Measurements from ENCODE around the gene ARL4C.

Gene ARL4C

DNA sequence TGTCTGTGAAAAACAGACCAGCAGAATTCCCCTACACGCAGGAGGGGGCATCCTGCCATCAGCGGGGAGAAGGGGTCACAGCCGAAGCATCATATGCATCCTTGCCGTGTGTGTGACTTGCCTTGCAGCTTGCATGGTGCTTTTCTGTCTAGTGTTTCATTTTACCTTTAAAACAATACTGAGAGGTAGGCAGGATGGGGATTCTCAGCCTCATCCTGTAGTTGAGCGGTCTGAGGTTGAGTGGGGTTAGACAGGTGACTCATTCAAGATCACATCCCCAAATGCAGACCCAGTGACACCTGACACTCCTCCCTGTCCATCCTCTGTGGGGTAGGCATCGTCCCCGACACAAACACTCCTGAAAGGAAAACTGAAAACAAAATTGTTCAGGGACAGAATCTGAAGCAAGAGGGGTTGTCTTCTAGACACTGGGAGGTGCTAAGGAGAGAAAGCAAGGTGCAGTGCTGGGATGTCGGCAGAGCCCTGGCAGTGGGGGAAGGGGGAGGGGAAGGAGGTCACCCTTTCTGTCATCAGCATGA is 7.9 kb downstream of the ARL4C start:
- no peak for DNase-seq (ENCODE audit: low read depth)
- H3K4me3 ChIP-seq (ENCODE audit: low read depth, low read length): no peak overlapping the region
- in situ Hi-C loops (cut with HindIII; ENCODE audit: low sequenced_read_pairs): no loop called here
- TF ChIP-seq, protein P1, sequence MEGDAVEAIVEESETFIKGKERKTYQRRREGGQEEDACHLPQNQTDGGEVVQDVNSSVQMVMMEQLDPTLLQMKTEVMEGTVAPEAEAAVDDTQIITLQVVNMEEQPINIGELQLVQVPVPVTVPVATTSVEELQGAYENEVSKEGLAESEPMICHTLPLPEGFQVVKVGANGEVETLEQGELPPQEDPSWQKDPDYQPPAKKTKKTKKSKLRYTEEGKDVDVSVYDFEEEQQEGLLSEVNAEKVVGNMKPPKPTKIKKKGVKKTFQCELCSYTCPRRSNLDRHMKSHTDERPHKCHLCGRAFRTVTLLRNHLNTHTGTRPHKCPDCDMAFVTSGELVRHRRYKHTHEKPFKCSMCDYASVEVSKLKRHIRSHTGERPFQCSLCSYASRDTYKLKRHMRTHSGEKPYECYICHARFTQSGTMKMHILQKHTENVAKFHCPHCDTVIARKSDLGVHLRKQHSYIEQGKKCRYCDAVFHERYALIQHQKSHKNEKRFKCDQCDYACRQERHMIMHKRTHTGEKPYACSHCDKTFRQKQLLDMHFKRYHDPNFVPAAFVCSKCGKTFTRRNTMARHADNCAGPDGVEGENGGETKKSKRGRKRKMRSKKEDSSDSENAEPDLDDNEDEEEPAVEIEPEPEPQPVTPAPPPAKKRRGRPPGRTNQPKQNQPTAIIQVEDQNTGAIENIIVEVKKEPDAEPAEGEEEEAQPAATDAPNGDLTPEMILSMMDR (IDR thresholded peaks at IDR 0.05; ENCODE audit: low read depth, low read length, missing control alignments): no peak

DNA sequence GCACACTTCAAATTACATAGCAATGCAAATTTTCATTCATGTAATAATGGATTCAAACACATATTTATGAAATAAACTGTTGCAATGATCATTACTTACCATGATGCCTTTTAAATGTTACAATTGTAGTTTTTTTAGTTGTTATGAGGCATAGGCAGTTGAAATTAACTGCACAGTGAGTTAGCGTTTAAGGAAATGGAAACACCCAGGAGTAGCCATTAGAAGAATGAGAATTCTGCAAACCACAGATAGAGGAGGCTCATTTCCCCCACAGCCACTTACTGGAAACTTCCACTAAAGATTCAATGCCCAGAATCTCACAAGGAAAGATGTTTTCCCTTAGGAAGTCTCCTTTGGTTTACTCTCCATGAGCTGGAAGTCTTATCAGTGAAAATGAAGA is 8.4 kb downstream of the ARL4C start:
- no peak for DNase-seq (ENCODE audit: low read depth)
- H3K4me3 ChIP-seq (ENCODE audit: low read depth, low read length): no peak overlapping the region
- in situ Hi-C loops (cut with HindIII; ENCODE audit: low sequenced_read_pairs): no loop called here
- TF ChIP-seq, protein P1 (IDR thresholded peaks at IDR 0.05; ENCODE audit: low read depth, low read length, missing control alignments): no peak

DNA sequence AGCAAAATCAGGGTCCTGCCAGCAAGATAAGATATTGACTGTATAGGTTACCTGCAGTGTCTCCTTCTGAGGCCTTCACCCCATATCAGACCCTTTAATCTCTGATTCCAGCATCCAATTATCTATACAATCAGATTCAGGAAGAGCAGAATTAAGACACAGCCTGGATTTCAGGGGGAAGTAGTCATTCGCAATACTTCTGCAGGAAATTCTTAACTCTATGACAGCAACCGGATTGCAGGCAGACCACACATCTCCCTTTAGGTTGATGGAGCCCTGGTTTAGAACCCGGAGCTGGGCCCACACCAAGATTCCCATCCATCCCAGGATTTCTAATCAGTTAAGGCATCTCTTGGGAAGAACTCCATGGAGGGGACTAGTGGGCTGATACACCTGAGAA is 9.5 kb downstream of the ARL4C start:
- in situ Hi-C loops (cut with HindIII; ENCODE audit: low sequenced_read_pairs): no loop called here
- DNase-seq (ENCODE audit: low read depth): no peak
- TF ChIP-seq, protein P1 (IDR thresholded peaks at IDR 0.05; ENCODE audit: low read depth, low read length, missing control alignments): no peak
- H3K4me3 ChIP-seq (ENCODE audit: low read depth, low read length): no peak overlapping the region

DNA sequence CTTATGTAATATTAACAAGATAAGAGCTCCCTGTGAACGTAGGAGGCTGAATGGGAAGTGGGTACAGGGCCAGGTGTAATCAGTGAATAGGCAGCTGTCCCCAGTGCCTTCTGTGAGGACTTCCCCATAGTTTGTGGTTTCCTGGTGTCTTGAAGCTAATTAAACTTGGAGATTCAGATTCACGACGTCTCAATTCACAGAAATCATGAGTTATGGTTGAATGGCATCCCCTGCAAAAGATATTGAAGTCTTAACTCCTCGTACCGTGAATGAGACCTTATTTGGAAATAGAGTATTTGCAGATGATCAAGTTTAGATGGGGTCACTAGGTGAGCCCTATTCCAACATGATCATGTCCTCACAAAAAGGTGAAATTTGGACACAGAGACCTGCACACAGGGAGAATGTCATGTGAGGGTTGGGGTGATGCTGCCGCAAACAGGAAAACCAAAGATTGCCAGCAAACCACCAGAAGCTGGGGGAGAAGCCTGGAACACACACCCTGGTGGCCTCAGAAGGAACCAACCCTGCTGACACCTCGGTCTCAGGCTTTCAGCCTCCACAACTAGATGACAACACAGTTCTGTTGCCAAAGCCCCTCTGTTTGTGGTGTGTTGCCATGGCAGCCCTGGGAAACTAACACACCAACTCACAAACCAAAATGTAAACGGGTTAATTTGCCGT is 13.2 kb downstream of the ARL4C start:
- H3K4me3 ChIP-seq (ENCODE audit: low read depth, low read length): no peak overlapping the region
- in situ Hi-C loops (cut with HindIII; ENCODE audit: low sequenced_read_pairs): no loop called here
- TF ChIP-seq, protein P1 (IDR thresholded peaks at IDR 0.05; ENCODE audit: low read depth, low read length, missing control alignments): peak; percentile 42
- DNase-seq (ENCODE audit: low read depth): no peak

DNA sequence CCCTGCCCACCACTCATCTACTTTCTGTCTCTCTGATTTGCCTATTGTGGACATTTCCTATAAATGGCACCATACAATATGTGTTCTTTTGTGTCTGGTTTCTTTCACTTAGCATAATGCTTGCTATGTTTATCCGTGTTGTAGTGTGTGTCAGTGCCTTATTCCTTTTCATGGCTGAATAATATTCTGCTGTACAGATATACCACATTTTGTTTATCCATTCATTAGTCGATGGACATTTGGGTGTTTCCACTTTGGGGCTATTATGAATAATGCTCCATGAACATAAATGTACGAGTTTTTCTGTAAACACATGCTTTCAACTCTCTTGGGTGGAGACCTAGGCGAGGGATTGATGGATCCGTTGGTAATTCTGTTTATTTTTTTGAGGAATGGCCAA is 15.6 kb downstream of the ARL4C start:
- in situ Hi-C loops (cut with HindIII; ENCODE audit: low sequenced_read_pairs): no loop called here
- TF ChIP-seq, protein P1 (IDR thresholded peaks at IDR 0.05; ENCODE audit: low read depth, low read length, missing control alignments): no peak
- H3K4me3 ChIP-seq (ENCODE audit: low read depth, low read length): no peak overlapping the region
- no peak for DNase-seq (ENCODE audit: low read depth)

- in situ Hi-C loops (cut with HindIII; ENCODE audit: low sequenced_read_pairs): no loop called here
- DNase-seq (ENCODE audit: low read depth): no peak
- no peak overlapping the region for H3K4me3 ChIP-seq (ENCODE audit: low read depth, low read length)
- TF ChIP-seq, protein P1 (IDR thresholded peaks at IDR 0.05; ENCODE audit: low read depth, low read length, missing control alignments): no peak
Measured at GRCh38 chr2:234480337-234480736, 16.5 kb downstream of the ARL4C start.

Data from astrocyte of the cerebellum (primary cell).